K562 (cell line): ENCODE data around the gene ADRA1B. TPM values are rescaled to one million over a fixed set of nuclear protein-coding genes. Genes with fewer than 3 reads are reported as not detected.

Experiments
- CBX2 ChIP-seq: fragments of 200-600 bp; sonication (generic); IDR thresholded peaks from one replicate; pipeline ENCODE4 v1.6.1; 2012; ENCODE audit warnings: mild to moderate bottlenecking, low read length, inconsistent platforms; ENCODE audit not compliant: insufficient read depth, poor library complexity, severe bottlenecking
- CTCF ChIP-seq, 3 experiments: IDR thresholded peaks in 2 of 3; conservative IDR thresholded peaks in 1 of 3; 2 replicates each; pipeline ENCODE4 v1.5.1; 2011 to 2012; ENCODE audit warnings: low read length in 3 of 3, mild to moderate bottlenecking in 3 of 3, control low read depth in 2 of 3, improper control_type of control experiment in 1 of 3, inconsistent platforms in 1 of 3, low read depth in 1 of 3, mixed read lengths in 1 of 3, moderate library complexity in 1 of 3; ENCODE audit not compliant: insufficient read depth in 2 of 3
- DIDO1 ChIP-seq: fragments of 450-650 bp; IDR thresholded peaks from 2 replicates; pipeline ENCODE4 v1.6.1; 2016; ENCODE audit warnings: low read depth, missing biosample characterization, missing genetic modification characterization
- JUND ChIP-seq, 2 experiments: IDR thresholded peaks; 2 replicates in 1 of 2; 3 replicates in 1 of 2; pipeline ENCODE4 v1.6.1; 2011; ENCODE audit warnings: borderline replicate concordance in 2 of 2, low read depth in 2 of 2, low read length in 2 of 2, improper control_type of control experiment in 1 of 2, missing biosample characterization in 1 of 2, missing genetic modification characterization in 1 of 2, missing genetic modification reagents in 1 of 2
- ZNF3 ChIP-seq: fragments of 250-450 bp; sonication (Bioruptor Pico); IDR thresholded peaks from 2 replicates; pipeline ENCODE4 v1.5.0; 2021; ENCODE audit warnings: mild to moderate bottlenecking, moderate library complexity
- polyA plus RNA-seq, 8 experiments: library from polyadenylated mRNA; depleted of rRNA in 4 of 8; stranded (reverse) in 5 of 8; unstranded in 3 of 8; fragments of >200 nt; fragmentation: Nextera tagmentation in 2 of 8; fragmentation: Illumina TruSeq in 1 of 8; extraction: Ambion mirVana in 2 of 8; extraction: Trizol in 1 of 8; gene quantifications; 2 replicates each; pipeline versions ENCODE4 v1.2.1 to v1.2.3, GENCODE V29; 2011 to 2014; ENCODE audit warnings: inconsistent platforms in 1 of 8, missing spikeins in 1 of 8
- total RNA-seq, 7 experiments: library from RNA; depleted of rRNA in 6 of 7; stranded (reverse); fragments of >200 nt in 6 of 7; fragmentation: Illumina TruSeq in 2 of 7; extraction: Trizol in 2 of 7; gene quantifications; 2 replicates each; pipeline versions ENCODE4 v1.2.1 to v1.2.3, GENCODE V29; 2011 to 2021; ENCODE audit warnings: low replicate concordance in 1 of 7
- TF ChIP-seq, protein P1 (sequence below), 2 experiments: fragments of 450-650 bp in 1 of 2; IDR thresholded peaks; 2 replicates each; pipeline ENCODE4 v1.6.1; 2011 to 2017; ENCODE audit warnings: low read depth in 2 of 2, antibody characterized with exemption in 1 of 2, borderline replicate concordance in 1 of 2, low read length in 1 of 2, mild to moderate bottlenecking in 1 of 2, mixed read lengths in 1 of 2; ENCODE audit not compliant: control insufficient read depth in 1 of 2
- TF ChIP-seq, protein P2 (sequence below), 2 experiments: fragments of 450-650 bp; formaldehyde crosslinking in 1 of 2; IDR thresholded peaks; 2 replicates each; pipeline versions ENCODE4 v1.4.0 to v1.6.1; 2014 to 2020; ENCODE audit warnings: mild to moderate bottlenecking in 2 of 2, borderline replicate concordance in 1 of 2, low read depth in 1 of 2
- TF ChIP-seq, protein P3 (sequence below): fragments of 450-650 bp; IDR thresholded peaks from 2 replicates; pipeline ENCODE4 v1.6.1; 2016

ADRA1B gene
- total and polyA plus RNA-seq, 9 of the 15 experiments (the other 6 are each of a cell fraction or from before 2014, with no cell fraction given), result not detected

- TF ChIP-seq, protein P1, sequence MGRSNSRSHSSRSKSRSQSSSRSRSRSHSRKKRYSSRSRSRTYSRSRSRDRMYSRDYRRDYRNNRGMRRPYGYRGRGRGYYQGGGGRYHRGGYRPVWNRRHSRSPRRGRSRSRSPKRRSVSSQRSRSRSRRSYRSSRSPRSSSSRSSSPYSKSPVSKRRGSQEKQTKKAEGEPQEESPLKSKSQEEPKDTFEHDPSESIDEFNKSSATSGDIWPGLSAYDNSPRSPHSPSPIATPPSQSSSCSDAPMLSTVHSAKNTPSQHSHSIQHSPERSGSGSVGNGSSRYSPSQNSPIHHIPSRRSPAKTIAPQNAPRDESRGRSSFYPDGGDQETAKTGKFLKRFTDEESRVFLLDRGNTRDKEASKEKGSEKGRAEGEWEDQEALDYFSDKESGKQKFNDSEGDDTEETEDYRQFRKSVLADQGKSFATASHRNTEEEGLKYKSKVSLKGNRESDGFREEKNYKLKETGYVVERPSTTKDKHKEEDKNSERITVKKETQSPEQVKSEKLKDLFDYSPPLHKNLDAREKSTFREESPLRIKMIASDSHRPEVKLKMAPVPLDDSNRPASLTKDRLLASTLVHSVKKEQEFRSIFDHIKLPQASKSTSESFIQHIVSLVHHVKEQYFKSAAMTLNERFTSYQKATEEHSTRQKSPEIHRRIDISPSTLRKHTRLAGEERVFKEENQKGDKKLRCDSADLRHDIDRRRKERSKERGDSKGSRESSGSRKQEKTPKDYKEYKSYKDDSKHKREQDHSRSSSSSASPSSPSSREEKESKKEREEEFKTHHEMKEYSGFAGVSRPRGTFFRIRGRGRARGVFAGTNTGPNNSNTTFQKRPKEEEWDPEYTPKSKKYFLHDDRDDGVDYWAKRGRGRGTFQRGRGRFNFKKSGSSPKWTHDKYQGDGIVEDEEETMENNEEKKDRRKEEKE (IDR thresholded peaks at IDR 0.05; ENCODE audit: borderline replicate concordance in 1 of 2, control insufficient read depth in 1 of 2, low read depth in 2 of 2, low read length in 1 of 2), result no peak
- no peak for TF ChIP-seq ZNF3 (CRISPR knock-in tag)
- TF ChIP-seq, protein P2, sequence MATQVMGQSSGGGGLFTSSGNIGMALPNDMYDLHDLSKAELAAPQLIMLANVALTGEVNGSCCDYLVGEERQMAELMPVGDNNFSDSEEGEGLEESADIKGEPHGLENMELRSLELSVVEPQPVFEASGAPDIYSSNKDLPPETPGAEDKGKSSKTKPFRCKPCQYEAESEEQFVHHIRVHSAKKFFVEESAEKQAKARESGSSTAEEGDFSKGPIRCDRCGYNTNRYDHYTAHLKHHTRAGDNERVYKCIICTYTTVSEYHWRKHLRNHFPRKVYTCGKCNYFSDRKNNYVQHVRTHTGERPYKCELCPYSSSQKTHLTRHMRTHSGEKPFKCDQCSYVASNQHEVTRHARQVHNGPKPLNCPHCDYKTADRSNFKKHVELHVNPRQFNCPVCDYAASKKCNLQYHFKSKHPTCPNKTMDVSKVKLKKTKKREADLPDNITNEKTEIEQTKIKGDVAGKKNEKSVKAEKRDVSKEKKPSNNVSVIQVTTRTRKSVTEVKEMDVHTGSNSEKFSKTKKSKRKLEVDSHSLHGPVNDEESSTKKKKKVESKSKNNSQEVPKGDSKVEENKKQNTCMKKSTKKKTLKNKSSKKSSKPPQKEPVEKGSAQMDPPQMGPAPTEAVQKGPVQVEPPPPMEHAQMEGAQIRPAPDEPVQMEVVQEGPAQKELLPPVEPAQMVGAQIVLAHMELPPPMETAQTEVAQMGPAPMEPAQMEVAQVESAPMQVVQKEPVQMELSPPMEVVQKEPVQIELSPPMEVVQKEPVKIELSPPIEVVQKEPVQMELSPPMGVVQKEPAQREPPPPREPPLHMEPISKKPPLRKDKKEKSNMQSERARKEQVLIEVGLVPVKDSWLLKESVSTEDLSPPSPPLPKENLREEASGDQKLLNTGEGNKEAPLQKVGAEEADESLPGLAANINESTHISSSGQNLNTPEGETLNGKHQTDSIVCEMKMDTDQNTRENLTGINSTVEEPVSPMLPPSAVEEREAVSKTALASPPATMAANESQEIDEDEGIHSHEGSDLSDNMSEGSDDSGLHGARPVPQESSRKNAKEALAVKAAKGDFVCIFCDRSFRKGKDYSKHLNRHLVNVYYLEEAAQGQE (IDR thresholded peaks at IDR 0.05; ENCODE audit: borderline replicate concordance), result peak; percentile 34; the same call in 1 of the 2 replicates
- TF ChIP-seq, protein P2 (CRISPR knock-in tag; IDR thresholded peaks at IDR 0.05; ENCODE audit: low read depth), result no peak
- no peak for TF ChIP-seq DIDO1
- TF ChIP-seq CBX2, result no peak
- TF ChIP-seq, protein P3, sequence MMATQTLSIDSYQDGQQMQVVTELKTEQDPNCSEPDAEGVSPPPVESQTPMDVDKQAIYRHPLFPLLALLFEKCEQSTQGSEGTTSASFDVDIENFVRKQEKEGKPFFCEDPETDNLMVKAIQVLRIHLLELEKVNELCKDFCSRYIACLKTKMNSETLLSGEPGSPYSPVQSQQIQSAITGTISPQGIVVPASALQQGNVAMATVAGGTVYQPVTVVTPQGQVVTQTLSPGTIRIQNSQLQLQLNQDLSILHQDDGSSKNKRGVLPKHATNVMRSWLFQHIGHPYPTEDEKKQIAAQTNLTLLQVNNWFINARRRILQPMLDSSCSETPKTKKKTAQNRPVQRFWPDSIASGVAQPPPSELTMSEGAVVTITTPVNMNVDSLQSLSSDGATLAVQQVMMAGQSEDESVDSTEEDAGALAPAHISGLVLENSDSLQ, result no peak
- 0 out of 2 replicates have a peak, but pooled peaks have one; percentile 2 for TF ChIP-seq JUND (IDR thresholded peaks at IDR 0.05; ENCODE audit: borderline replicate concordance, low read depth, low read length)
- no peak for TF ChIP-seq JUND (tag; IDR thresholded peaks at IDR 0.05; ENCODE audit: borderline replicate concordance, low read depth, low read length)
- TF ChIP-seq CTCF (IDR thresholded peaks at IDR 0.05 in 2 of 3, conservative IDR thresholded peaks at IDR 0.05 in 1 of 3; ENCODE audit: insufficient read depth in 2 of 3, low read depth in 1 of 3, low read length in 3 of 3), result peak; percentile 59 to 66 (median 60)
- TF ChIP-seq, all 486 proteins: peak for 8
Observed at GRCh38 chr5:159965031-159965837, 49.0 kb downstream of the ADRA1B start (continued).
